CD8-positive, alpha-beta memory T cell (primary cell): ENCODE data around the gene SORCS2. TPM values are rescaled to one million over a fixed set of nuclear protein-coding genes. Genes with fewer than 3 reads are reported as not detected.
A peak's percentile ranks its signal among the peaks of the same experiment; 100 is the strongest.

ENCODE experiments used
- CTCF ChIA-PET: fragments of 350-600 bp; sonication (Branson Sonifier 250); formaldehyde crosslinking; loops from one replicate; lab custom pipeline; 2021; ENCODE audit warnings: antibody characterized with exemption; lab: Charles Lee
- POLR2A ChIA-PET: fragments of 350-600 bp; sonication (Branson Sonifier 250); formaldehyde crosslinking; loops from one replicate; lab custom pipeline; 2021; ENCODE audit warnings: antibody characterized with exemption; lab: Charles Lee
- DNase-seq, 5 donors: peaks; one replicate each; pipeline versions ENCODE4 v3.0.0 to v3.0.0-alpha.2; 2020 to 2022; ENCODE audit warnings: mixed read lengths in 1 of 5
- H3K27ac ChIP-seq: one replicate; pipeline ENCODE4 v1.7.0; 2013; ENCODE audit warnings: low read depth, mild to moderate bottlenecking, low read length, moderate library complexity
- H3K27me3 ChIP-seq: 2 replicates; pipeline ENCODE4 v1.7.0; 2013; ENCODE audit warnings: low read length, mild to moderate bottlenecking; ENCODE audit not compliant: insufficient read depth, poor library complexity, severe bottlenecking
- H3K36me3 ChIP-seq: 2 replicates; pipeline ENCODE4 v1.7.0; 2013; ENCODE audit warnings: mild to moderate bottlenecking, low read length, moderate library complexity; ENCODE audit not compliant: insufficient read depth
- H3K4me1 ChIP-seq: 2 replicates; pipeline ENCODE4 v1.7.0; 2013; ENCODE audit warnings: mild to moderate bottlenecking, low read length, moderate library complexity; ENCODE audit not compliant: insufficient read depth
- H3K4me3 ChIP-seq: 2 replicates; pipeline ENCODE4 v1.7.0; 2013; ENCODE audit warnings: mild to moderate bottlenecking, low read length
- H3K9me3 ChIP-seq: 2 replicates; pipeline ENCODE4 v1.7.0; 2013; ENCODE audit warnings: mild to moderate bottlenecking, low read length
- H3K27ac Mint-ChIP-seq, 8 donors: one replicate each; pipeline ENCODE4 v1.8.0; 2020 to 2021; ENCODE audit warnings: mixed read lengths in 8 of 8, mild to moderate bottlenecking in 6 of 8, inconsistent platforms in 3 of 8, moderate library complexity in 3 of 8
- H3K27me3 Mint-ChIP-seq, 2 donors: one replicate each; pipeline ENCODE4 v1.8.0; 2020 to 2021; ENCODE audit warnings: mixed read lengths in 2 of 2, mild to moderate bottlenecking in 1 of 2, moderate library complexity in 1 of 2
- H3K36me3 Mint-ChIP-seq, 3 donors: one replicate each; pipeline ENCODE4 v1.8.0; 2020 to 2021; ENCODE audit warnings: mixed read lengths in 3 of 3, inconsistent platforms in 1 of 3, mild to moderate bottlenecking in 1 of 3
- H3K4me1 Mint-ChIP-seq, 3 donors: one replicate each; pipeline ENCODE4 v1.8.0; 2020 to 2021; ENCODE audit warnings: mixed read lengths in 3 of 3, inconsistent platforms in 1 of 3, mild to moderate bottlenecking in 1 of 3
- H3K4me3 Mint-ChIP-seq, 7 donors: one replicate each; pipeline ENCODE4 v1.8.0; 2020 to 2021; ENCODE audit warnings: mixed read lengths in 7 of 7, mild to moderate bottlenecking in 6 of 7, moderate library complexity in 4 of 7, inconsistent platforms in 2 of 7
- H3K9me3 Mint-ChIP-seq, 5 donors: one replicate each; pipeline ENCODE4 v1.8.0; 2020 to 2022; ENCODE audit warnings: mixed read lengths in 5 of 5, mild to moderate bottlenecking in 3 of 5, moderate library complexity in 2 of 5, inconsistent platforms in 1 of 5
- polyA plus RNA-seq: library from polyadenylated mRNA; unstranded; fragments of 300-500 nt; fragmentation: Illumina TruSeq; gene quantifications from one replicate; pipeline ENCODE4 v1.2.3, GENCODE V29; 2021
- total RNA-seq, 2 experiments: library from RNA; stranded (reverse); gene quantifications; one replicate each; pipeline ENCODE4 v1.2.3, GENCODE V29; 2021

The SORCS2 gene
- total and polyA plus RNA-seq, 3 experiments from 2014 or later, result not detected

- Mint-ChIP-seq H3K36me3 (peaks cover 0 to 2% (median 0%) of the 10 kb centered on the region in 3 donors), H3K27ac (no peak overlapping the region)
- CTCF ChIA-PET, result no interaction called here
These were observed 6.8 kb upstream of the SORCS2 start for GRCh38 chr4:7185487-7186030.

GRCh38 chr4:7186031-7186430 is 6.3 kb upstream of the SORCS2 start:
- ChIA-PET CTCF (no interaction called here), POLR2A (no interaction called here)
- DNase-seq, result no peak
- peaks cover 0 to 8% (median 2%) of the 10 kb centered on the region in 3 donors for H3K4me1 Mint-ChIP-seq
- peaks cover 0 to 2% (median 0%) of the 10 kb centered on the region in 3 donors for H3K36me3 Mint-ChIP-seq
- no peaks in the 10 kb centered on the region for H3K36me3 ChIP-seq
- H3K4me1 ChIP-seq, result no peaks in the 10 kb centered on the region
- H3K9me3 Mint-ChIP-seq, result peaks cover 0 to 2% (median 0%) of the 10 kb centered on the region in 5 donors
- H3K4me3 Mint-ChIP-seq, result no peak overlapping the region
- peaks cover 21 to 27% of the 10 kb centered on the region in 2 donors for H3K27me3 Mint-ChIP-seq
- no peak overlapping the region for H3K27ac Mint-ChIP-seq
- H3K27ac ChIP-seq, result no peak overlapping the region
- H3K4me3 ChIP-seq, result no peak overlapping the region
- H3K9me3 ChIP-seq, result no peaks in the 10 kb centered on the region
- H3K27me3 ChIP-seq, result peaks cover 8% of the 10 kb centered on the region

More at GRCh38 chr4:7185487-7186030, 6.8 kb upstream of the SORCS2 start:
- Mint-ChIP-seq H3K4me3 (no peak overlapping the region), H3K9me3 (peaks cover 0 to 2% (median 0%) of the 10 kb centered on the region in 5 donors), H3K27me3 (peaks cover 18 to 27% of the 10 kb centered on the region in 2 donors), H3K4me1 (peaks cover 0 to 8% (median 2%) of the 10 kb centered on the region in 3 donors)
- POLR2A ChIA-PET, result no interaction called here
- H3K9me3 ChIP-seq, result no peaks in the 10 kb centered on the region
- no peak overlapping the region for H3K27ac ChIP-seq
- H3K27me3 ChIP-seq, result peaks cover 8% of the 10 kb centered on the region
- no peak overlapping the region for H3K4me3 ChIP-seq
- DNase-seq, result no peak
- H3K36me3 ChIP-seq, result no peaks in the 10 kb centered on the region
- H3K4me1 ChIP-seq, result no peaks in the 10 kb centered on the region

DNA sequence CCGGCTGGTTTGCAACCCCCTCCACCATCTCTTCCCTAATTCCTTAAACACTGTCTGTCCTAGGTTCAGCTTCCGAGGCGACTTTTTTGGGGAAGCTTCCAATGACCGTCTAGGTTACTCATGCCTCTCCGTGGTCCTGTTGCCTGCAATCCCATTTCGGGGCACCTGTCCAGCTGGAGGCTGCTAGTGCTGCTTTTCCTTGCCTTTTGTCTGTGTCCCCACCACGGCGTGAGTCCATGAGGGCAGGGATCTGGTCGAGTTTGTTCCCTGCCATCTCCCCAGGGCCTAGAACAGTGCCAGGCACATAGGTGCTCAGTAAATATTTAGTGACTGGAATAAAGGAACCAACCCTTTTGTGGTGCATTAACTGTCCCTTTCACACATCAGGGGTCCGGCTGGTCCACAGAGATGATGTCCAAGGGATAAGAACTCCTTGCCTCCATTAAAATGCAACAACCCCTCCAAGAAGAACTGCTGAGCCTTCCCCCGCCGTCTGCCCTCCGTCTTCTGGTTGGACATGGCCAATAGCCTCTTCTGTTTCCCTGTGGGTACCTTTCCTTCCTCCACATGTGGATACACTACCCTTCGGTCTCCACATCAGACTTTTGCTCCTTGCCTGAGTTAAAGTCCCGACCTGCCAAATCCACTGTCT is 5.7 kb upstream of the SORCS2 start:
- peaks cover 0 to 8% (median 2%) of the 10 kb centered on the region in 3 donors for H3K4me1 Mint-ChIP-seq
- ChIA-PET POLR2A (no interaction called here), CTCF (no interaction called here)
- no peaks in the 10 kb centered on the region for H3K9me3 ChIP-seq
- peak overlapping the region in 1 of 8 donors; percentile 90 for H3K27ac Mint-ChIP-seq
- no peak overlapping the region for H3K27ac ChIP-seq
- no peak overlapping the region for H3K4me3 ChIP-seq
- H3K9me3 Mint-ChIP-seq, result peaks cover 0 to 2% (median 0%) of the 10 kb centered on the region in 5 donors
- H3K27me3 ChIP-seq, result peaks cover 8% of the 10 kb centered on the region
- no peak for DNase-seq
- no peaks in the 10 kb centered on the region for H3K36me3 ChIP-seq
- peaks cover 18 to 27% of the 10 kb centered on the region in 2 donors for H3K27me3 Mint-ChIP-seq
- H3K4me3 Mint-ChIP-seq, result no peak overlapping the region
- H3K4me1 ChIP-seq, result no peaks in the 10 kb centered on the region
- H3K36me3 Mint-ChIP-seq, result peaks cover 0 to 2% (median 0%) of the 10 kb centered on the region in 3 donors

DNA sequence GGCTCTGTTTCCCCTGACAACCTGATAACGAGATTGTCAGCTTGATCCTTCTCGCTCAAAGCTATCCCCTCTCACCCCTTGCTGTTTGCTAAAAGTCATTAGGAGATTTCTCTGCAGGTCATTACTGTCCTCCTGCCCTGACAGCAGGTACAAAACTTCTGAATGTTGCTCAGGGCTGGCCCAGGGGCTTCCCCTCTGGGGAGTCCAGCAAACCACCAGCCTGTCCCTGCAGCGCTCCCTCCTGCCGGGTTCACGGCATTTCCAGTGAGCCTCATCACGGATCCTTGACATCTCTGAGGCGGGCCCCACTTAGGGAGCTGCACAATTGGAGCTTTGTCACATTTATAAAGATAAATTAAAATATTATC is 5.2 kb upstream of the SORCS2 start:
- POLR2A ChIA-PET, result no interaction called here
- Histone ChIP-seq H3K4me3 (no peak overlapping the region), H3K9me3 (no peaks in the 10 kb centered on the region), H3K4me1 (no peaks in the 10 kb centered on the region), H3K27me3 (peaks cover 8% of the 10 kb centered on the region), H3K27ac (no peak overlapping the region), H3K36me3 (no peaks in the 10 kb centered on the region)
- Mint-ChIP-seq H3K27me3 (peaks cover 19 to 30% of the 10 kb centered on the region in 2 donors), H3K9me3 (peaks cover 0 to 2% (median 0%) of the 10 kb centered on the region in 5 donors), H3K36me3 (peaks cover 0 to 2% (median 0%) of the 10 kb centered on the region in 3 donors), H3K4me3 (no peak overlapping the region), H3K4me1 (peaks cover 2 to 8% (median 2%) of the 10 kb centered on the region in 3 donors), H3K27ac (no peak overlapping the region)
- DNase-seq, result no peak
- CTCF ChIA-PET, result no interaction called here

DNA sequence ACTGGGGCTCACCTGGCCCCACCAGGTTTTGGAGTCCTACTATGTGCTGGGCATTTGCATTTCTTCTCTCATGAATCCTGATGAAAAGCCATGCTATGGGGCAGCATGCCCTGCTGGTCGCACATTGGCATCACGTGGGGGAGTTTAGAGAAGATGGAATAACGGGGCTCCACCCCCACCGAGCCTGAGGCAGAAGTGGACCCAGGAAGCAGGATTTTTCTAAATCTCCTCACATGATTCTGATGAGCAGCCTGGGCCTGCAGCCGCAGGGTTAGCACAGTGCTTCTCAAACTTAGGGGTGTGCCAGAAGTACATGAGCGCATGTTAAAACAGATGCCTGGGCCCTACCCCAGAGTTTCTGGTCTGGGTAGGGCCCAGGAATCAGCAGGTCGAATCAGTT is 4.6 kb upstream of the SORCS2 start:
- H3K27ac ChIP-seq, result no peak overlapping the region
- Mint-ChIP-seq H3K4me1 (peaks cover 2 to 8% (median 3%) of the 10 kb centered on the region in 3 donors), H3K27ac (no peak overlapping the region), H3K27me3 (peaks cover 19 to 30% of the 10 kb centered on the region in 2 donors), H3K36me3 (peaks cover 0 to 2% (median 0%) of the 10 kb centered on the region in 3 donors), H3K4me3 (no peak overlapping the region), H3K9me3 (peaks cover 0 to 2% (median 0%) of the 10 kb centered on the region in 5 donors)
- no peak overlapping the region for H3K4me3 ChIP-seq
- peaks cover 8% of the 10 kb centered on the region for H3K27me3 ChIP-seq
- ChIA-PET CTCF (no interaction called here), POLR2A (no interaction called here)
- DNase-seq, result no peak
- H3K9me3 ChIP-seq, result no peaks in the 10 kb centered on the region
- no peaks in the 10 kb centered on the region for H3K4me1 ChIP-seq
- H3K36me3 ChIP-seq, result no peaks in the 10 kb centered on the region

DNA sequence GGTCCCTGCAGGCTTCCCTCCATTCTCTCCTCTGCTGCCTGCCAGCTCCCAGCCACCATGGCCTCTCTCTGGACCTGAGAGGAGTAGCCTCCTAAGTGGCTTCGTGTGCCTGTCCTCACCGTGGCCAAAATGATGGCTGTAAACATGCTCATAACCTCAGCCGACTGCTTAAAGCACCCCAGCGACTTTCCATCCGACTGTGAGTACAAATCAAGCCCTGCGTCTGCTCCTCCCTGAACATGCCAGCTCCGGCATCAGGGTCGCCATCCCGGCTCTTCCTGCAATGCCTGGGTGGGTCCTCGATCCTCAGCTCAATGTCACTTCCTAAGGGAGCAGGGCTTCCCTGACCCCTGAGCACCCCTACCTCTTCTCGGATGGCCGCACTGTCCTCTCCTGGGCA is 3.3 kb upstream of the SORCS2 start:
- H3K27ac Mint-ChIP-seq, result peak overlapping the region in 1 of 8 donors; percentile 21
- DNase-seq, result no peak
- Histone ChIP-seq H3K27me3 (peaks cover 17% of the 10 kb centered on the region), H3K27ac (no peak overlapping the region), H3K4me1 (no peaks in the 10 kb centered on the region), H3K36me3 (no peaks in the 10 kb centered on the region), H3K9me3 (no peaks in the 10 kb centered on the region), H3K4me3 (no peak overlapping the region)
- H3K36me3 Mint-ChIP-seq, result no peaks in the 10 kb centered on the region
- H3K4me1 Mint-ChIP-seq, result peaks cover 0 to 11% (median 1%) of the 10 kb centered on the region in 3 donors
- POLR2A ChIA-PET, result no interaction called here
- no peak overlapping the region for H3K4me3 Mint-ChIP-seq
- H3K27me3 Mint-ChIP-seq, result peaks cover 18 to 34% of the 10 kb centered on the region in 2 donors
- no peaks in the 10 kb centered on the region for H3K9me3 Mint-ChIP-seq
- CTCF ChIA-PET, result no interaction called here

GRCh38 chr4:7189475-7190277 is 2.7 kb upstream of the SORCS2 start:
- peaks cover 19% of the 10 kb centered on the region for H3K27me3 ChIP-seq
- peaks cover 20 to 40% of the 10 kb centered on the region in 2 donors for H3K27me3 Mint-ChIP-seq

DNA sequence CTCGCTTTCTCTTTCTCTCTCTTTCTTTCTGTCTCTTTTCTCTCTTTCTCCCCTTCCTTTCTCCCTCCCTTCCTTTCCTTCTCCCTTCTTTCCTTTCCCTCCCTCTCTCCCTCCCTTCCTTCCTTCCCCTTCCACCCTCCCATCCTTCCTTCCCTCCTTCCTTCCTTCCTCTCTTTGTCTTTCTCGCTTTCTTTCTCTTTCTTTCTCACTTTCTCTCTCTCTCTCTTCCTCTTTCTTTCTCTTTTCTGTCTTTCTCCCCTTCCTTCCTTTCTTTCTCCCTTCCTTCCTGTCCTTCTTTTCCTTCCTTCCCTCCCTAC is 2.1 kb upstream of the SORCS2 start:
- no peaks in the 10 kb centered on the region for H3K36me3 Mint-ChIP-seq
- DNase-seq, result no peak
- peaks cover 25 to 46% of the 10 kb centered on the region in 2 donors for H3K27me3 Mint-ChIP-seq
- ChIA-PET POLR2A (no interaction called here), CTCF (no interaction called here)
- H3K27ac ChIP-seq, result no peak overlapping the region
- H3K9me3 ChIP-seq, result no peaks in the 10 kb centered on the region
- H3K27ac Mint-ChIP-seq, result no peak overlapping the region
- no peaks in the 10 kb centered on the region for H3K9me3 Mint-ChIP-seq
- peaks cover 19% of the 10 kb centered on the region for H3K27me3 ChIP-seq
- H3K4me1 Mint-ChIP-seq, result peaks cover 0 to 11% (median 1%) of the 10 kb centered on the region in 3 donors
- no peaks in the 10 kb centered on the region for H3K36me3 ChIP-seq
- H3K4me3 Mint-ChIP-seq, result no peak overlapping the region
- H3K4me3 ChIP-seq, result no peak overlapping the region
- H3K4me1 ChIP-seq, result no peaks in the 10 kb centered on the region

More at GRCh38 chr4:7189475-7190277, 2.7 kb upstream of the SORCS2 start:
- Histone ChIP-seq H3K4me1 (no peaks in the 10 kb centered on the region), H3K4me3 (no peak overlapping the region), H3K9me3 (no peaks in the 10 kb centered on the region), H3K27ac (no peak overlapping the region), H3K36me3 (no peaks in the 10 kb centered on the region)
- ChIA-PET CTCF (no interaction called here), POLR2A (no interaction called here)
- H3K36me3 Mint-ChIP-seq, result no peaks in the 10 kb centered on the region
- H3K4me3 Mint-ChIP-seq, result no peak overlapping the region
- peak overlapping the region in 1 of 8 donors; percentile 21 for H3K27ac Mint-ChIP-seq
- no peak for DNase-seq
- H3K4me1 Mint-ChIP-seq, result peaks cover 0 to 11% (median 1%) of the 10 kb centered on the region in 3 donors
- H3K9me3 Mint-ChIP-seq, result no peaks in the 10 kb centered on the region
